HepG2 (cell line): ENCODE measurements around the gene ARF5. TPM values are rescaled to one million over a fixed set of nuclear protein-coding genes. Genes with fewer than 3 reads are reported as not detected.
A peak's percentile ranks its signal among the peaks of the same experiment; 100 is the strongest.

Source experiments
- AGO2 ChIP-seq: fragments of 200-400 bp; formaldehyde crosslinking; optimal IDR thresholded peaks from 2 replicates; pipeline ENCODE3; 2017; ENCODE audit warnings: mild to moderate bottlenecking, low read depth, low read length, moderate library complexity
- ETV6 ChIP-seq: sonication (generic); formaldehyde crosslinking; conservative IDR thresholded peaks from 2 replicates; pipeline ENCODE4 v1.4.0; 2020; ENCODE audit warnings: missing genetic modification reagents
- GLI4 ChIP-seq: sonication (generic); formaldehyde crosslinking; IDR thresholded peaks from 2 replicates; pipeline ENCODE4 v1.5.1; 2020; ENCODE audit warnings: missing genetic modification reagents, mild to moderate bottlenecking, moderate library complexity, borderline replicate concordance
- KDM3A ChIP-seq: IDR thresholded peaks from 2 replicates; pipeline ENCODE4 v1.6.1; 2018; ENCODE audit warnings: low read depth, missing compliant biosample characterization
- RFXAP ChIP-seq: sonication (generic); formaldehyde crosslinking; IDR thresholded peaks from 2 replicates; pipeline ENCODE4 v1.4.0; 2020; ENCODE audit warnings: missing genetic modification reagents, borderline replicate concordance
- ZBTB42 ChIP-seq: sonication (generic); formaldehyde crosslinking; IDR thresholded peaks from 2 replicates; pipeline ENCODE4 v1.5.0; 2020; ENCODE audit warnings: mild to moderate bottlenecking, missing genetic modification reagents
- ZNF180 ChIP-seq: sonication (generic); formaldehyde crosslinking; IDR thresholded peaks from 2 replicates; pipeline ENCODE4 v1.4.0; 2020; ENCODE audit warnings: low read depth, missing genetic modification reagents, borderline replicate concordance
- ZNF235 ChIP-seq: sonication (generic); formaldehyde crosslinking; IDR thresholded peaks from 2 replicates; pipeline ENCODE4 v1.8.1; 2023; ENCODE audit warnings: mild to moderate bottlenecking, missing genetic modification reagents, borderline replicate concordance
- ZNF260 ChIP-seq: sonication (generic); formaldehyde crosslinking; IDR thresholded peaks from 2 replicates; pipeline ENCODE4 v1.4.0; 2020; ENCODE audit warnings: missing genetic modification reagents, low read depth, mild to moderate bottlenecking, borderline replicate concordance
- ZNF782 ChIP-seq: sonication (generic); formaldehyde crosslinking; IDR thresholded peaks from 2 replicates; pipeline ENCODE4 v1.4.0; 2020; ENCODE audit warnings: missing genetic modification reagents, mild to moderate bottlenecking, borderline replicate concordance
- ZNF850 ChIP-seq: sonication (generic); formaldehyde crosslinking; conservative IDR thresholded peaks from 2 replicates; pipeline ENCODE4 v1.9.0; 2021; ENCODE audit warnings: mild to moderate bottlenecking, missing genetic modification reagents
- polyA plus RNA-seq, 8 experiments: library from polyadenylated mRNA; depleted of rRNA in 3 of 8; stranded (reverse) in 7 of 8; unstranded in 1 of 8; fragments of >200 nt; fragmentation: Illumina TruSeq in 4 of 8; extraction: Trizol in 4 of 8; gene quantifications; 2 replicates each; pipeline versions ENCODE4 v1.2.1 to v1.2.3, GENCODE V29; 2011 to 2016; ENCODE audit warnings: low read depth in 4 of 8, missing spikeins in 1 of 8, mixed read lengths in 1 of 8; ENCODE audit not compliant: insufficient read depth in 1 of 8
- total RNA-seq, 5 experiments: library from RNA; depleted of rRNA; stranded (reverse); fragments of >200 nt; fragmentation: Illumina TruSeq; extraction: Trizol; gene quantifications; 2 replicates each; pipeline ENCODE4 v1.2.3, GENCODE V29; 2016; ENCODE audit warnings: low read depth in 1 of 5
- TF ChIP-seq, protein P1 (sequence below), 2 experiments: sonication (generic) in 1 of 2; formaldehyde crosslinking in 1 of 2; IDR thresholded peaks; 2 replicates each; pipeline versions ENCODE4 v1.6.1 to v1.9.0; 2014 to 2022; ENCODE audit warnings: antibody characterized with exemption in 1 of 2, borderline replicate concordance in 1 of 2, inconsistent platforms in 1 of 2, low read depth in 1 of 2, missing genetic modification reagents in 1 of 2
- TF ChIP-seq, protein P2 (sequence below): sonication (generic); formaldehyde crosslinking; IDR thresholded peaks from 2 replicates; pipeline ENCODE4 v1.8.0; 2023; ENCODE audit warnings: mild to moderate bottlenecking, missing genetic modification reagents
- TF ChIP-seq, protein P3 (sequence below): sonication (generic); formaldehyde crosslinking; IDR thresholded peaks from 2 replicates; pipeline ENCODE4 v1.5.0; 2020; ENCODE audit warnings: mild to moderate bottlenecking, missing genetic modification reagents
- TF ChIP-seq, protein P4 (sequence below): sonication (generic); formaldehyde crosslinking; IDR thresholded peaks from 2 replicates; pipeline ENCODE4 v1.4.0; 2020; ENCODE audit warnings: missing genetic modification reagents

Gene ARF5
- total and polyA plus RNA-seq, 2 of the 13 experiments (the other 11 are each of a cell fraction or from before 2014, with no cell fraction given) = 109 to 135 TPM

DNA sequence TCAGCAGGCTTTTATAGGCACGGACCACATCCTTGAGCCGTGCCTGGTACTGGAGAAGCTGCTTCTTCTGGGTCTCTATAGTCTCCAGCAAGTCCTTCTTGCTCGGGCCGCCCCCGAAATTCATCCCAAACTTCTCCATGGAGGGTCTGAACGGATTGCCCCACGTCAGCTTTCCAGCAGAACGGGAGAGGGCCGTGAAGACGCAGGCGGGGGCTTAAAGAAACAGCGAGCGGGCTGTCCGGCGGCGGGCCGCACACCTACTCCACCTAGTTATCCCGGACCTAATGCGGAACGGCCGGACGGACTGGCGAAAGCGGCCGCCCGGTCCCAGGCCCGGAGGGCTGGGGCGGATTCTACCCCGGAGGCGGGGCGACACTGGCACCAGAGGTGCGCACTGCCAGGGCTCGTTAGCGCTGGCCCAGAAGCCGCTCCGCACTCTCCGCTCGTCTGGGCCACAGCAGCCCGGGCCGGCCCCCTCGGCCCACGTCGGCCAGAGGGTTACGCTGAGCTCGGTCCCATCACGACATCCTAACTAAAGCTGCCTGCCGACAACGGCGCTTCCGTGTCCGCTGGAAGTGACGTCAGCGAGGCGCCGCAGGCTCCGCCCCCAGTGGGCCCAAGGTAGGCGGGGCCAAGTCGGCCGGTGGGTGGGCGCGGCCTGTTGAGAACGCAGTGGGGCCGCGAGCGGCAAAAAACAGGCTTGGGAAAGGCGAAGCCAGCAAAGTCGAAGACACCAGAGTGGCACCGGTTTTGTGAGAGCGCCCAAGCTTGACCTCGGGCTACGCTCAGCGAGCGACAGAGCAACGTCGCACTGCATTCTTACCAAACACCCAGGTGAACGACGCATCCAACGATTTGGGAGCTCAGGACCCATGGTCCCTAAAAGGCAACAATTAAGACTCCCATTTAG lies 2.9 kb upstream of the ARF5 start, which contains the start of gene GCC1 (continued):
- no peak for TF ChIP-seq ZNF260 (CRISPR knock-in tag)
- TF ChIP-seq, protein P1, sequence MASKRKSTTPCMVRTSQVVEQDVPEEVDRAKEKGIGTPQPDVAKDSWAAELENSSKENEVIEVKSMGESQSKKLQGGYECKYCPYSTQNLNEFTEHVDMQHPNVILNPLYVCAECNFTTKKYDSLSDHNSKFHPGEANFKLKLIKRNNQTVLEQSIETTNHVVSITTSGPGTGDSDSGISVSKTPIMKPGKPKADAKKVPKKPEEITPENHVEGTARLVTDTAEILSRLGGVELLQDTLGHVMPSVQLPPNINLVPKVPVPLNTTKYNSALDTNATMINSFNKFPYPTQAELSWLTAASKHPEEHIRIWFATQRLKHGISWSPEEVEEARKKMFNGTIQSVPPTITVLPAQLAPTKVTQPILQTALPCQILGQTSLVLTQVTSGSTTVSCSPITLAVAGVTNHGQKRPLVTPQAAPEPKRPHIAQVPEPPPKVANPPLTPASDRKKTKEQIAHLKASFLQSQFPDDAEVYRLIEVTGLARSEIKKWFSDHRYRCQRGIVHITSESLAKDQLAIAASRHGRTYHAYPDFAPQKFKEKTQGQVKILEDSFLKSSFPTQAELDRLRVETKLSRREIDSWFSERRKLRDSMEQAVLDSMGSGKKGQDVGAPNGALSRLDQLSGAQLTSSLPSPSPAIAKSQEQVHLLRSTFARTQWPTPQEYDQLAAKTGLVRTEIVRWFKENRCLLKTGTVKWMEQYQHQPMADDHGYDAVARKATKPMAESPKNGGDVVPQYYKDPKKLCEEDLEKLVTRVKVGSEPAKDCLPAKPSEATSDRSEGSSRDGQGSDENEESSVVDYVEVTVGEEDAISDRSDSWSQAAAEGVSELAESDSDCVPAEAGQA (IDR thresholded peaks at IDR 0.05; ENCODE audit: low read depth) = peak; percentile 73
- TF ChIP-seq, protein P1 (CRISPR knock-in tag; IDR thresholded peaks at IDR 0.05; ENCODE audit: borderline replicate concordance) = no peak
- peak; percentile 64; the same call in 1 of the 2 replicates for TF ChIP-seq ZBTB42 (CRISPR knock-in tag)
- no peak for TF ChIP-seq GLI4 (CRISPR knock-in tag)
- 0 out of 2 replicates have a peak, but pooled peaks have one; percentile 64 for TF ChIP-seq ZNF235 (CRISPR knock-in tag)
- TF ChIP-seq, protein P2, sequence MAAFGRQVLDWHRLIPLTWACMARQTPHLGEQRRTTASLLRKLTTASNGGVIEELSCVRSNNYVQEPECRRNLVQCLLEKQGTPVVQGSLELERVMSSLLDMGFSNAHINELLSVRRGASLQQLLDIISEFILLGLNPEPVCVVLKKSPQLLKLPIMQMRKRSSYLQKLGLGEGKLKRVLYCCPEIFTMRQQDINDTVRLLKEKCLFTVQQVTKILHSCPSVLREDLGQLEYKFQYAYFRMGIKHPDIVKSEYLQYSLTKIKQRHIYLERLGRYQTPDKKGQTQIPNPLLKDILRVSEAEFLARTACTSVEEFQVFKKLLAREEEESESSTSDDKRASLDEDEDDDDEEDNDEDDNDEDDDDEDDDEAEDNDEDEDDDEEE (CRISPR knock-in tag) = no peak
- peak; percentile 28; the same call in 1 of the 2 replicates for TF ChIP-seq ETV6 (CRISPR knock-in tag)
- no peak for TF ChIP-seq ZNF180
- TF ChIP-seq, protein P3, sequence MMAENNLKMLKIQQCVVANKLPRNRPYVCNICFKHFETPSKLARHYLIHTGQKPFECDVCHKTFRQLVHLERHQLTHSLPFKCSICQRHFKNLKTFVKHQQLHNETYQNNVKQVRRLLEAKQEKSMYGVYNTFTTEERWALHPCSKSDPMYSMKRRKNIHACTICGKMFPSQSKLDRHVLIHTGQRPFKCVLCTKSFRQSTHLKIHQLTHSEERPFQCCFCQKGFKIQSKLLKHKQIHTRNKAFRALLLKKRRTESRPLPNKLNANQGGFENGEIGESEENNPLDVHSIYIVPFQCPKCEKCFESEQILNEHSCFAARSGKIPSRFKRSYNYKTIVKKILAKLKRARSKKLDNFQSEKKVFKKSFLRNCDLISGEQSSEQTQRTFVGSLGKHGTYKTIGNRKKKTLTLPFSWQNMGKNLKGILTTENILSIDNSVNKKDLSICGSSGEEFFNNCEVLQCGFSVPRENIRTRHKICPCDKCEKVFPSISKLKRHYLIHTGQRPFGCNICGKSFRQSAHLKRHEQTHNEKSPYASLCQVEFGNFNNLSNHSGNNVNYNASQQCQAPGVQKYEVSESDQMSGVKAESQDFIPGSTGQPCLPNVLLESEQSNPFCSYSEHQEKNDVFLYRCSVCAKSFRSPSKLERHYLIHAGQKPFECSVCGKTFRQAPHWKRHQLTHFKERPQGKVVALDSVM (CRISPR knock-in tag) = no peak
- TF ChIP-seq, protein P4, sequence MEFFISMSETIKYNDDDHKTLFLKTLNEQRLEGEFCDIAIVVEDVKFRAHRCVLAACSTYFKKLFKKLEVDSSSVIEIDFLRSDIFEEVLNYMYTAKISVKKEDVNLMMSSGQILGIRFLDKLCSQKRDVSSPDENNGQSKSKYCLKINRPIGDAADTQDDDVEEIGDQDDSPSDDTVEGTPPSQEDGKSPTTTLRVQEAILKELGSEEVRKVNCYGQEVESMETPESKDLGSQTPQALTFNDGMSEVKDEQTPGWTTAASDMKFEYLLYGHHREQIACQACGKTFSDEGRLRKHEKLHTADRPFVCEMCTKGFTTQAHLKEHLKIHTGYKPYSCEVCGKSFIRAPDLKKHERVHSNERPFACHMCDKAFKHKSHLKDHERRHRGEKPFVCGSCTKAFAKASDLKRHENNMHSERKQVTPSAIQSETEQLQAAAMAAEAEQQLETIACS (CRISPR knock-in tag) = no peak
- TF ChIP-seq RFXAP (CRISPR knock-in tag) = peak; percentile 68; the same call in 1 of the 2 replicates
- 0 out of 2 replicates have a peak, but pooled peaks have one; percentile 84 for TF ChIP-seq ZNF850
- TF ChIP-seq KDM3A = peak; percentile 34; the same call in 1 of the 2 replicates
- peak; percentile 79; the same call in 1 of the 2 replicates for TF ChIP-seq ZNF782 (CRISPR knock-in tag)
- TF ChIP-seq AGO2 = peak; percentile 76
